H1 (cell line): ENCODE data around the gene TFAP2E. TPM values are rescaled to one million over a fixed set of nuclear protein-coding genes. Genes with fewer than 3 reads are reported as not detected.

Experiments
- ASH2L ChIP-seq: fragments of 200-600, 300-600 bp; sonication (generic); IDR thresholded peaks from one replicate; pipeline ENCODE4 v1.7.1; 2017; ENCODE audit warnings: low read length
- HDAC6 ChIP-seq: IDR thresholded peaks from one replicate; pipeline ENCODE4 v1.7.1; 2012; ENCODE audit warnings: low read depth, mild to moderate bottlenecking, inconsistent platforms, low read length, moderate library complexity
- PHF8 ChIP-seq: fragments of 200-600 bp; sonication (generic); conservative IDR thresholded peaks from 2 replicates; pipeline ENCODE4 v1.7.1; 2012; ENCODE audit warnings: low read depth, mild to moderate bottlenecking, inconsistent platforms, low read length, moderate library complexity
- polyA plus RNA-seq, 7 experiments: library from polyadenylated mRNA; depleted of rRNA in 3 of 7; stranded (reverse) in 5 of 7; unstranded in 2 of 7; fragments of >200 nt in 5 of 7; fragments of 200-250 nt in 2 of 7; gene quantifications; 1 replicate in 5 of 7; 2 replicates in 1 of 7; 4 replicates in 1 of 7; pipeline versions ENCODE4 v1.2.1 to v1.2.3, GENCODE V29; 2011 to 2013; ENCODE audit warnings: missing spikeins in 2 of 7, mixed read lengths in 2 of 7
- total RNA-seq: library from RNA; stranded (reverse); fragmentation: NEBNext Ultra II Directional; extraction: Animal tissue kit (Norgen Biotek cat#: 25700); gene quantifications from 2 replicates; pipeline ENCODE4 v1.2.1, GENCODE V29; 2021

TFAP2E gene
- total and polyA plus RNA-seq, 2 of the 8 experiments (the other 6 are each of a cell fraction or from before 2014, with no cell fraction given), result 0.24 to 0.50 TPM

- no peak for TF ChIP-seq PHF8
- TF ChIP-seq ASH2L, result no peak
- no peak for TF ChIP-seq HDAC6
These were observed 60.4 kb downstream of the TFAP2E start (continued) for GRCh38 chr1:35633547-35633946.
